Activated CD4-positive, alpha-beta T cell treated with anti-CD3 and anti-CD28 coated beads, Interleukin-2, amount 50 U/mL, for 24 hours (primary cell): ENCODE data around the gene IMMP2L.

Experiments used
- DNase-seq, 2 donors: peaks; one replicate each; pipeline ENCODE4 v3.0.0-alpha.2; 2020; ENCODE audit warnings: low read depth in 1 of 2, low spot score in 1 of 2

Gene IMMP2L

GRCh38 chr7:110771717-110772116, 790.6 kb downstream of the IMMP2L start:
- no peak for DNase-seq

- no peak for DNase-seq
These were observed 794.7 kb downstream of the IMMP2L start for GRCh38 chr7:110767550-110768110.

GRCh38 chr7:110766864-110767263, 795.4 kb downstream of the IMMP2L start:
- no peak for DNase-seq

- no peak for DNase-seq
These were observed 797.4 kb downstream of the IMMP2L start for GRCh38 chr7:110764852-110765251.

- no peak for DNase-seq
These were observed 799.6 kb downstream of the IMMP2L start for GRCh38 chr7:110762546-110763225.

- no peak for DNase-seq
These were observed 802.0 kb downstream of the IMMP2L start for GRCh38 chr7:110760341-110760740.

- DNase-seq = no peak
These were observed 803.2 kb downstream of the IMMP2L start for GRCh38 chr7:110759069-110759468.

GRCh38 chr7:110754649-110755048, 807.6 kb downstream of the IMMP2L start:
- no peak for DNase-seq

- DNase-seq = no peak
These were observed 811.2 kb downstream of the IMMP2L start for GRCh38 chr7:110750931-110751605.

- DNase-seq = no peak
These were observed 829.1 kb downstream of the IMMP2L start for GRCh38 chr7:110733221-110733620.

- DNase-seq = no peak
These were observed 837.5 kb downstream of the IMMP2L start for GRCh38 chr7:110724811-110725210.

GRCh38 chr7:110721395-110721794, 840.9 kb downstream of the IMMP2L start:
- no peak for DNase-seq

GRCh38 chr7:110720626-110721025, 841.7 kb downstream of the IMMP2L start:
- DNase-seq = no peak

- DNase-seq = no peak
These were observed 842.6 kb downstream of the IMMP2L start for GRCh38 chr7:110719741-110720140.

- no peak for DNase-seq
These were observed 843.6 kb downstream of the IMMP2L start for GRCh38 chr7:110718503-110719205.

GRCh38 chr7:110704225-110704624, 858.1 kb downstream of the IMMP2L start:
- DNase-seq = no peak

GRCh38 chr7:110698576-110698975, 863.7 kb downstream of the IMMP2L start:
- DNase-seq = no peak

- DNase-seq = no peak
These were observed 868.9 kb downstream of the IMMP2L start for GRCh38 chr7:110693344-110693743.

- DNase-seq = no peak
These were observed 873.4 kb downstream of the IMMP2L start for GRCh38 chr7:110688908-110689307.

- DNase-seq = no peak
These were observed 876.4 kb downstream of the IMMP2L start for GRCh38 chr7:110685899-110686298.

GRCh38 chr7:110681941-110682340, 880.4 kb downstream of the IMMP2L start:
- DNase-seq = no peak

GRCh38 chr7:110677405-110677804, 884.9 kb downstream of the IMMP2L start:
- no peak for DNase-seq
